Mononuclear cell (primary cell): ENCODE measurements around the gene CMSS1. TPM values are rescaled to one million over a fixed set of nuclear protein-coding genes. Genes with fewer than 3 reads are reported as not detected.
"Not testable (repeated sequence)": the region's sequence is repeated elsewhere in the genome, so short reads cannot be mapped to it uniquely, and the experiment has no call there.

ENCODE experiments used
- H3K27me3 ChIP-seq: 2 replicates; pipeline ENCODE4 v1.6.0; 2011; ENCODE audit warnings: low read length, control low read depth; ENCODE audit not compliant: insufficient read depth
- H3K4me1 ChIP-seq: 2 replicates; pipeline ENCODE4 v1.5.1; 2011; ENCODE audit warnings: mild to moderate bottlenecking, low read length, control low read depth; ENCODE audit not compliant: insufficient read depth
- H3K4me3 ChIP-seq: 2 replicates; pipeline ENCODE4 v1.5.1; 2011; ENCODE audit warnings: mild to moderate bottlenecking, low read length, moderate library complexity
- H3K9me3 ChIP-seq: 2 replicates; pipeline ENCODE4 v1.5.1; 2011; ENCODE audit warnings: low read depth, mild to moderate bottlenecking, control low read depth, low read length
- total RNA-seq: library from RNA; depleted of rRNA; stranded (reverse); fragments of >200 nt; gene quantifications from one replicate; pipeline ENCODE4 v1.2.3, GENCODE V29; 2012

Gene CMSS1
- total RNA-seq, 1 donor = 4.6 TPM

- no peaks in the 10 kb centered on the region for H3K9me3 ChIP-seq
- H3K4me3 ChIP-seq = no peak overlapping the region
- H3K4me1 ChIP-seq = no peaks in the 10 kb centered on the region
- H3K27me3 ChIP-seq = no peaks in the 10 kb centered on the region
These were observed 20.1 kb downstream of the CMSS1 start for GRCh38 chr3:99837715-99838114.

GRCh38 chr3:99838755-99839154 lies 21.1 kb downstream of the CMSS1 start:
- Histone ChIP-seq H3K27me3 (no peaks in the 10 kb centered on the region), H3K4me3 (no peak overlapping the region), H3K9me3 (no peaks in the 10 kb centered on the region), H3K4me1 (no peaks in the 10 kb centered on the region)

GRCh38 chr3:99839613-99840012 lies 22.0 kb downstream of the CMSS1 start:
- Histone ChIP-seq H3K9me3 (no peaks in the 10 kb centered on the region), H3K27me3 (no peaks in the 10 kb centered on the region), H3K4me3 (no peak overlapping the region), H3K4me1 (no peaks in the 10 kb centered on the region)

- H3K9me3 ChIP-seq, H3K4me1 ChIP-seq, H3K27me3 ChIP-seq, H3K4me3 ChIP-seq: not testable (repeated sequence)
These were observed 24.3 kb downstream of the CMSS1 start for GRCh38 chr3:99841949-99842348.

GRCh38 chr3:99842826-99843589 lies 25.3 kb downstream of the CMSS1 start:
- Histone ChIP-seq H3K4me3 (no peak overlapping the region), H3K27me3 (no peaks in the 10 kb centered on the region), H3K9me3 (no peaks in the 10 kb centered on the region), H3K4me1 (no peaks in the 10 kb centered on the region)

- H3K27me3 ChIP-seq = no peaks in the 10 kb centered on the region
- H3K4me1 ChIP-seq = no peaks in the 10 kb centered on the region
- H3K4me3 ChIP-seq = no peak overlapping the region
- H3K9me3 ChIP-seq = no peaks in the 10 kb centered on the region
These were observed 26.1 kb downstream of the CMSS1 start for GRCh38 chr3:99843590-99844258.

GRCh38 chr3:99845331-99845730 lies 27.7 kb downstream of the CMSS1 start:
- H3K9me3 ChIP-seq = no peaks in the 10 kb centered on the region
- H3K27me3 ChIP-seq = no peaks in the 10 kb centered on the region
- H3K4me1 ChIP-seq = peaks cover under 1% of the 10 kb centered on the region
- no peak overlapping the region for H3K4me3 ChIP-seq

- Histone ChIP-seq H3K4me1 (peaks cover 6% of the 10 kb centered on the region), H3K9me3 (no peaks in the 10 kb centered on the region), H3K27me3 (no peaks in the 10 kb centered on the region), H3K4me3 (no peak overlapping the region)
These were observed 28.3 kb downstream of the CMSS1 start for GRCh38 chr3:99845999-99846398.

- Histone ChIP-seq H3K4me3 (no peak overlapping the region), H3K27me3 (no peaks in the 10 kb centered on the region), H3K4me1 (peaks cover 6% of the 10 kb centered on the region), H3K9me3 (no peaks in the 10 kb centered on the region)
These were observed 29.0 kb downstream of the CMSS1 start for GRCh38 chr3:99846477-99847160.

GRCh38 chr3:99848433-99848832 lies 30.8 kb downstream of the CMSS1 start:
- no peaks in the 10 kb centered on the region for H3K9me3 ChIP-seq
- H3K27me3 ChIP-seq = no peaks in the 10 kb centered on the region
- H3K4me1 ChIP-seq = peaks cover 6% of the 10 kb centered on the region
- H3K4me3 ChIP-seq = no peak overlapping the region

- Histone ChIP-seq H3K4me3 (no peak overlapping the region), H3K9me3 (no peaks in the 10 kb centered on the region), H3K27me3 (no peaks in the 10 kb centered on the region), H3K4me1 (peaks cover 6% of the 10 kb centered on the region)
These were observed 32.9 kb downstream of the CMSS1 start for GRCh38 chr3:99850608-99851007.

GRCh38 chr3:99851955-99852354 lies 34.3 kb downstream of the CMSS1 start:
- H3K4me3 ChIP-seq = no peak overlapping the region
- H3K27me3 ChIP-seq = no peaks in the 10 kb centered on the region
- no peaks in the 10 kb centered on the region for H3K9me3 ChIP-seq
- peaks cover 6% of the 10 kb centered on the region for H3K4me1 ChIP-seq

GRCh38 chr3:99852851-99853250 lies 35.2 kb downstream of the CMSS1 start:
- Histone ChIP-seq H3K4me1 (peaks cover 6% of the 10 kb centered on the region), H3K9me3 (no peaks in the 10 kb centered on the region), H3K4me3 (no peak overlapping the region), H3K27me3 (no peaks in the 10 kb centered on the region)

- no peaks in the 10 kb centered on the region for H3K27me3 ChIP-seq
- H3K4me1 ChIP-seq = peaks cover 6% of the 10 kb centered on the region
- no peaks in the 10 kb centered on the region for H3K9me3 ChIP-seq
- no peak overlapping the region for H3K4me3 ChIP-seq
These were observed 37.2 kb downstream of the CMSS1 start for GRCh38 chr3:99854756-99855298.

- no peak overlapping the region for H3K4me3 ChIP-seq
- H3K9me3 ChIP-seq = no peaks in the 10 kb centered on the region
- H3K27me3 ChIP-seq = no peaks in the 10 kb centered on the region
- no peaks in the 10 kb centered on the region for H3K4me1 ChIP-seq
These were observed 38.2 kb downstream of the CMSS1 start for GRCh38 chr3:99855900-99856299.
